SK-N-SH (cell line): ENCODE data around the gene POU2F3.

Experiments used
- CTCF ChIP-seq: fragments of 200-600 bp; sonication (generic); IDR thresholded peaks from 2 replicates; pipeline ENCODE4 v1.6.1; 2017; ENCODE audit warnings: antibody characterized with exemption, mild to moderate bottlenecking, moderate library complexity
- EZH2phosphoT487 ChIP-seq: fragments of 200-600 bp; sonication (generic); IDR thresholded peaks from 2 replicates; pipeline ENCODE4 v1.6.1; 2017; ENCODE audit warnings: low read depth, mixed run types, mild to moderate bottlenecking, antibody characterized with exemption, moderate library complexity, borderline replicate concordance
- FOXM1 ChIP-seq: IDR thresholded peaks from 2 replicates; pipeline ENCODE4 v1.4.0; 2012; ENCODE audit warnings: low read depth, mild to moderate bottlenecking
- JUND ChIP-seq: IDR thresholded peaks from 2 replicates; pipeline ENCODE4 v1.4.0; 2012
- NRF1 ChIP-seq: IDR thresholded peaks from 2 replicates; pipeline ENCODE4 v1.6.1; 2012; ENCODE audit warnings: low read depth, mild to moderate bottlenecking, low read length
- PBX3 ChIP-seq: IDR thresholded peaks from 2 replicates; pipeline ENCODE4; 2012
- POLR2AphosphoS5 ChIP-seq: IDR thresholded peaks from 2 replicates; pipeline ENCODE4 v1.6.1; 2012; ENCODE audit warnings: low read depth, low read length
- RAD21 ChIP-seq: IDR thresholded peaks from 2 replicates; pipeline ENCODE4 v1.6.1; 2012; ENCODE audit warnings: mild to moderate bottlenecking, low read length
- REST ChIP-seq: IDR thresholded peaks from 2 replicates; pipeline ENCODE4 v1.6.1; 2012; ENCODE audit warnings: mild to moderate bottlenecking, low read depth, low read length, moderate library complexity
- RXRA ChIP-seq: IDR thresholded peaks from 2 replicates; pipeline ENCODE4 v1.4.0; 2012; ENCODE audit warnings: low read depth, mild to moderate bottlenecking, borderline replicate concordance
- SMC3 ChIP-seq: IDR thresholded peaks from 2 replicates; pipeline ENCODE4 v1.6.1; 2012; ENCODE audit warnings: low read depth, low read length, improper control_type of control experiment
- YY1 ChIP-seq: IDR thresholded peaks from 2 replicates; pipeline ENCODE4 v1.4.0; 2012; ENCODE audit warnings: low read depth, mild to moderate bottlenecking
- ZBTB33 ChIP-seq: IDR thresholded peaks from 2 replicates; pipeline ENCODE4 v1.4.0; 2012; ENCODE audit warnings: low read depth, borderline replicate concordance

- TF ChIP-seq RAD21 = no peak
- no peak for TF ChIP-seq FOXM1
- TF ChIP-seq CTCF = no peak
- TF ChIP-seq POLR2AphosphoS5 = no peak
- TF ChIP-seq EZH2phosphoT487 = no peak
- no peak for TF ChIP-seq RXRA
- no peak for TF ChIP-seq SMC3
- TF ChIP-seq PBX3 = no peak
- TF ChIP-seq NRF1 = no peak
- no peak for TF ChIP-seq ZBTB33
- TF ChIP-seq REST = no peak
- no peak for TF ChIP-seq JUND
- TF ChIP-seq YY1 = no peak
These were observed 9.4 kb upstream of the POU2F3 start for GRCh38 chr11:120230433-120231071.
